ENCODE data around the gene FHOD3.

GRCh38 chr18:36728345-36728744 is 430.8 kb downstream of the FHOD3 start:
- TF ChIP-seq CTCF (conservative IDR thresholded peaks at IDR 0.05; ENCODE audit: low read length) (no peak), EZH2phosphoT487 (IDR thresholded peaks at IDR 0.05; ENCODE audit: borderline replicate concordance) (no peak)
